ENCODE data around the gene TSPO.

- TF ChIP-seq CTCF (IDR thresholded peaks at IDR 0.05; ENCODE audit: insufficient read depth, low read depth, low read length): no peak
- TF ChIP-seq EZH2 (IDR thresholded peaks at IDR 0.05; ENCODE audit: insufficient read depth, low read length): no peak
These were observed 20.2 kb downstream of the TSPO start for GRCh38 chr22:43171607-43172006.
